ENCODE data around the gene CACNA1G.

GRCh38 chr17:50565402-50566350 lies 5.2 kb downstream of the CACNA1G start:
- TF ChIP-seq CTCF (conservative IDR thresholded peaks at IDR 0.05; ENCODE audit: low read length) (no peak), EZH2phosphoT487 (IDR thresholded peaks at IDR 0.05; ENCODE audit: borderline replicate concordance, low read depth, low read length) (no peak)
